ENCODE measurements around the gene ZBTB6.

- no peak for TF ChIP-seq EZH2 (IDR thresholded peaks at IDR 0.05; ENCODE audit: low read length, missing control alignments)
- TF ChIP-seq, protein P1, sequence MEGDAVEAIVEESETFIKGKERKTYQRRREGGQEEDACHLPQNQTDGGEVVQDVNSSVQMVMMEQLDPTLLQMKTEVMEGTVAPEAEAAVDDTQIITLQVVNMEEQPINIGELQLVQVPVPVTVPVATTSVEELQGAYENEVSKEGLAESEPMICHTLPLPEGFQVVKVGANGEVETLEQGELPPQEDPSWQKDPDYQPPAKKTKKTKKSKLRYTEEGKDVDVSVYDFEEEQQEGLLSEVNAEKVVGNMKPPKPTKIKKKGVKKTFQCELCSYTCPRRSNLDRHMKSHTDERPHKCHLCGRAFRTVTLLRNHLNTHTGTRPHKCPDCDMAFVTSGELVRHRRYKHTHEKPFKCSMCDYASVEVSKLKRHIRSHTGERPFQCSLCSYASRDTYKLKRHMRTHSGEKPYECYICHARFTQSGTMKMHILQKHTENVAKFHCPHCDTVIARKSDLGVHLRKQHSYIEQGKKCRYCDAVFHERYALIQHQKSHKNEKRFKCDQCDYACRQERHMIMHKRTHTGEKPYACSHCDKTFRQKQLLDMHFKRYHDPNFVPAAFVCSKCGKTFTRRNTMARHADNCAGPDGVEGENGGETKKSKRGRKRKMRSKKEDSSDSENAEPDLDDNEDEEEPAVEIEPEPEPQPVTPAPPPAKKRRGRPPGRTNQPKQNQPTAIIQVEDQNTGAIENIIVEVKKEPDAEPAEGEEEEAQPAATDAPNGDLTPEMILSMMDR (conservative IDR thresholded peaks at IDR 0.05 in 1 of 2, IDR thresholded peaks at IDR 0.05 in 1 of 2; ENCODE audit: low read depth in 1 of 2, low read length in 2 of 2) = no peak
Measured at GRCh38 chr9:122930541-122931225, 17.6 kb upstream of the ZBTB6 start.
